ENCODE results near the gene RHOJ.

DNA sequence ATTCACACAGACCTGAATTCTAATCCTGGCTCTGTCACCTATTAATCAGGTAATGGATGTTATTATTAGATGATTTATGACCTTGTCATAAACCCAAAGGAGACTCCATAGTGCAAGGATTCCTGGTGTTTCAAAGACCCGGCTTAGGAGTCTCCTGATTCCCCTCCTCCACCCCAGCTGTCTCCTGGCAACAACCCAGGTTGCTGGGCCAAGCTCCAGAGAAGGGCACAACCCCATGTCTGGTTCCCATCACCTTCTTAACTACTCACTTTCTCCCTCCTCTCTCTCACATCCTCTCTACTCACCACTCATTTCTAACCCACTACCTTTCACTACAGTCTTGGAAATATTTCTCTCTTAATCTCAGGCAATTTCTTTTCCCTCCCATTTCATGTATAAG is 41.6 kb downstream of the RHOJ start:
- TF ChIP-seq GATA3 (IDR thresholded peaks at IDR 0.05; ENCODE audit: low read depth, low read length) (no peak), GATA2 (IDR thresholded peaks at IDR 0.05; ENCODE audit: low read depth, low read length) (no peak)
